ENCODE results near the gene MAP3K19. TPM values are rescaled to one million over a fixed set of nuclear protein-coding genes. Genes with fewer than 3 reads are reported as not detected.

MAP3K19 gene
- total RNA-seq, 1 experiment from 2014 or later: not detected

GRCh38 chr2:134999521-134999920 lies 47.7 kb downstream of the MAP3K19 start:
- intact Hi-C loops (cut with micrococcal nuclease): no loop called here
- no peak overlapping the region for H3K4me2 ChIP-seq (ENCODE audit: low read length)
- no TSS peak for BruUV-seq (replicated peaks)
- ChIA-PET RAD21 (ENCODE audit: low non-redundant PET in 1 of 2, low total read pairs in 2 of 2, uncharacterized antibody in 2 of 2, unreplicated experiment in 2 of 2) (no interaction called here), CTCF (interaction anchor here (1.7 kb wide), 1 partner anchor 11 kb away, joined by 9 read pairs; no protein-coding TSS in a partner anchor), POLR2A (no interaction called here)
- ATAC-seq (no peak), DNase-seq (ENCODE audit: low read depth, low spot score) (no peak)
- no peak overlapping the region for H3K4me3 ChIP-seq (replicated peaks in 1 of 2; ENCODE audit: low read depth in 1 of 2, low read length in 2 of 2)
- H3K27me3 ChIP-seq (ENCODE audit: insufficient read depth, low read length): no peaks in the 10 kb centered on the region
- H3K27ac ChIP-seq (ENCODE audit: low read depth, low read length): no peak overlapping the region
- H3K36me3 ChIP-seq (ENCODE audit: control insufficient read depth in 1 of 2, insufficient read depth in 2 of 2, low read length in 2 of 2): no peaks in the 10 kb centered on the region
- H3K79me2 ChIP-seq (ENCODE audit: insufficient read depth, low read length): no peaks in the 10 kb centered on the region
- TF ChIP-seq POLR2AphosphoS5 (IDR thresholded peaks at IDR 0.05; ENCODE audit: low read depth, low read length) (no peak), SIN3A (IDR thresholded peaks at IDR 0.05; ENCODE audit: low read depth) (no peak), MAX (IDR thresholded peaks at IDR 0.05) (no peak), SRF (IDR thresholded peaks at IDR 0.05; ENCODE audit: low read depth) (no peak), CTCF (IDR thresholded peaks at IDR 0.05 in 2 of 3, conservative IDR thresholded peaks at IDR 0.05 in 1 of 3; ENCODE audit: borderline replicate concordance in 1 of 3, insufficient read depth in 1 of 3, low read depth in 2 of 3, low read length in 2 of 3) (no peak), POLR2A (IDR thresholded peaks at IDR 0.05; ENCODE audit: borderline replicate concordance, extremely low read depth, insufficient read depth, insufficient read length) (no peak), JUND (IDR thresholded peaks at IDR 0.05) (no peak), ZNF274 (IDR thresholded peaks at IDR 0.05; ENCODE audit: low read depth, low read length) (no peak), YY1 (IDR thresholded peaks at IDR 0.05; ENCODE audit: extremely low read depth, insufficient replicate concordance, low read depth, low read length) (no peak), EZH2 (IDR thresholded peaks at IDR 0.05) (no peak), ZFX (IDR thresholded peaks at IDR 0.05) (no peak), RAD21 (IDR thresholded peaks at IDR 0.05; ENCODE audit: low read depth) (no peak), CEBPB (IDR thresholded peaks at IDR 0.05; ENCODE audit: low read depth) (no peak), SP1 (IDR thresholded peaks at IDR 0.05; ENCODE audit: low read depth) (no peak), ZBTB33 (IDR thresholded peaks at IDR 0.05; ENCODE audit: extremely low read depth, insufficient replicate concordance, low read length) (no peak), EGR1 (IDR thresholded peaks at IDR 0.05; ENCODE audit: low read depth) (no peak), ATF3 (IDR thresholded peaks at IDR 0.05) (no peak), CBX3 (IDR thresholded peaks at IDR 0.05; ENCODE audit: low read depth) (no peak), REST (IDR thresholded peaks at IDR 0.05; ENCODE audit: low read depth) (no peak)
- no peak overlapping the region for H2AFZ ChIP-seq (ENCODE audit: low read depth, low read length, poor library complexity, severe bottlenecking)
- no peaks in the 10 kb centered on the region for H3K9me2 ChIP-seq (ENCODE audit: insufficient read depth)
- no peaks in the 10 kb centered on the region for H3K4me1 ChIP-seq (ENCODE audit: control insufficient read depth in 1 of 2, insufficient read depth in 2 of 2, low read length in 2 of 2)
- H4K20me1 ChIP-seq (ENCODE audit: insufficient read depth): no peaks in the 10 kb centered on the region
- no peak overlapping the region for H3K9ac ChIP-seq (ENCODE audit: low read length)
- H3K9me3 ChIP-seq (ENCODE audit: control insufficient read depth in 1 of 2, insufficient read depth in 1 of 2, low read depth in 1 of 2, low read length in 2 of 2): no peaks in the 10 kb centered on the region

Data from HCT116 (cell line).